GM10266 (cell line): ENCODE measurements around the gene CDC26.
"Not testable (repeated sequence)": the region's sequence is repeated elsewhere in the genome, so short reads cannot be mapped to it uniquely, and the experiment has no call there.

Experiments used
- DNase-seq: peaks from one replicate; pipeline ENCODE4 v3.0.0; 2012; ENCODE audit errors: extremely low spot score
- CTCF ChIP-seq: IDR thresholded peaks from 2 replicates; pipeline ENCODE4 v1.5.1; 2012; ENCODE audit warnings: mild to moderate bottlenecking, low read depth; ENCODE audit not compliant: control insufficient read depth, insufficient read depth; ENCODE audit errors: missing control alignments

CDC26 gene

GRCh38 chr9:113238202-113238858 is 37.0 kb downstream of the CDC26 start:
- DNase-seq = no peak
- TF ChIP-seq CTCF = no peak

DNA sequence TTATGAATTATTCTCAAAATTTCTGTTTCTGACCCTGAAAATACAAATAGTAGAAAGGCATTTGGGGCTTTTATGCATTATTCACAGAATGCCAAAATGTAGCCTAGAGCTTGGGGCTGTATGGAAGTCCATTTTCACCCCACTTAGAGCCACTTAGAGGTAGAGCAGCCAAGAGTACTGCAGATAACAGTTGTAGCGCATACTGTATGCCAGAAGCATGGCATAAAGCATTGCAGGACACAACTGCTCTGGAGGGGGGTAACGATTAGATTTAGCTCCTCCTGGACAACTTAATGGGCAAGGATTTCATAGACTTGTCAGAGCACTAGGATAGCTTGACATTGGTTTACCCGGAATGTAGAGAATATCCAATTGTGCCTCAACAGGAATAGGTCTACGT is 38.3 kb downstream of the CDC26 start:
- TF ChIP-seq CTCF = no peak
- DNase-seq = no peak

DNA sequence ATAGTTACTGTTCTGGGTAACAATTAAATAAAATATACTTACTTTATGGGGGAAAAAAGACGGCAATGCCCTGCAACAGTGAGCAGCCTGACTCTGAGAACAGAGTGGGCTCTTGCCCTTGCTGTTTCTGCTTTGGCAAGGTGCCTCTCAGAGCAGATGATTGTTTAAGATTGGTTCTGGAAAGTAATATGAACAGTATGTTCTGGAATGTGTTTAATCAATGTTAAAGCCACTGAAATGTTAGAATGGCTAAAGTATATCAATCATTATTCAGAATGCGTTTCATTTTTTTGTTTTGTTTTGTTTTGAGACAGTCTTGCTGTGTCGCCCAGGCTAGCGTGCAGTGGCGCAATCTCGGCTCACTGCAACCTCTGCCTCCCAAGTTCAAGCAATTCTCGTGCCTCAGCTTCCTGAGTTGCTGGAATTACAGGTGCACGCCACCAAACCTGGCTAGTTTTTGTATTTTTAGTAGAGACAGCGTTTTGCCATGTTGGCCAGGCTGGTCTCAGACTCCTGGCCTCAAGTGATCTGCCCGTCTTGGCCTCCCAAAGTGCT is 39.6 kb downstream of the CDC26 start:
- DNase-seq = not testable (repeated sequence)

DNA sequence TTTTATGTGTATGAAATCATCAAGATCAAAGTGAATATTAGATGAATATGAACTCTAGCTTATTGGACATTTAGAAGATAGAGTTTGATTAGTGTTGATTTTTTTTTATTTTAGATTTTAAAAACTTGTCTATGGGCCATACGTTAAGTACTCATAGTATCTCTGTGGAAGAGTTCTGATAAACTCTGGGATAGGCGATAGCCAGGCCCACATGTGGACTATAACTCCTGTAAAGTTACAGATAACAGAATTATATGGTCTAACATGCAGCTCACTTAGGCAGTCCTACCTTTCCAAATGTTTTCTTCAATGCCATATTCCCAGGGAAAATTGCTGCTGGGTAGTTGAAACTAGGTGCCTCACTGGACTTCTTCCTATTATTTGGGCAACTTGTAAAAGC is 43.7 kb downstream of the CDC26 start:
- DNase-seq = no peak
- TF ChIP-seq CTCF = no peak

DNA sequence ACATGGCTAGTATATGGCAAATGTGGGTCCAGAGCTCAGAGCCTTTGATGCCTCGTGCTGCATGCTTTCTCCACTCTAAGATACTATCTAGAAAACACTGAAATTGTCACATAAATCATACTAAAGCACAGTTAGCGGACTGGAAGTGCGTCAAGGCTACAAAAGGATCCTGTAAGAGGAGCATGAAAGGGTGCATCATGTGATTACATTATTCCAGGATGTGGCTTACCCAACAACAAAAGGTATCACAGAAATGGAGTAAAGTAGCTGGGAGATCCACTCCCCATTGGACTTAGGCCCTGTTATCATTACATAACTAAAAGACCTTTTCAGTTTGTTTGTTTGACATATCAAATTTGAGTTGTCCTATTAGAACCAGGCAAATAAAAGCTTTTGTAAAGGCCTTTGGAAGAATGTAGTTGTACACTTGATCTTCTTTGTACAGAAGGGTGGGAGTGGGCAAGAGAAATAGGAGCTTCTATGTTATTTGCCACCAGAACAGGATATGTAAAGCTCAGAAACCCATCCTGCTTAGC is 47.2 kb downstream of the CDC26 start:
- TF ChIP-seq CTCF = no peak
- DNase-seq = no peak

DNA sequence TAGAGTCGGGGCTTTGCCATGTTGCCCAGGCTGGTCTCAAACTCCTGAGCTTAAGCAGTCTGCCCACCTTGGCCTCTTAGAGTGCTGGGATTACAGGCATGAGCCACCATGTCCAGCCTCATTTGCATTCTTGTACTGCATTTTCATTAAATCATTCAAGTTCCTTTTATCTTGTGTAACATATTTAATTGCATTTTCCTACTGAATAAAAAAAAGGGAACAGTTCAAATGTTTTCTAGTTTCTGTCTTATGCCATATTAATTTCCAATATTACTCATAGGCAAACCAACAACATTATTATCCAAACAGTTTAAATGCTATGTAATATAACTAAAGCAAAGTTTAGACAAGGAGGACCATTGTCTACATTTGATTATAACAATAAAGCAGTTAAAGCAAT is 47.9 kb downstream of the CDC26 start:
- DNase-seq = no peak
- TF ChIP-seq CTCF = no peak

DNA sequence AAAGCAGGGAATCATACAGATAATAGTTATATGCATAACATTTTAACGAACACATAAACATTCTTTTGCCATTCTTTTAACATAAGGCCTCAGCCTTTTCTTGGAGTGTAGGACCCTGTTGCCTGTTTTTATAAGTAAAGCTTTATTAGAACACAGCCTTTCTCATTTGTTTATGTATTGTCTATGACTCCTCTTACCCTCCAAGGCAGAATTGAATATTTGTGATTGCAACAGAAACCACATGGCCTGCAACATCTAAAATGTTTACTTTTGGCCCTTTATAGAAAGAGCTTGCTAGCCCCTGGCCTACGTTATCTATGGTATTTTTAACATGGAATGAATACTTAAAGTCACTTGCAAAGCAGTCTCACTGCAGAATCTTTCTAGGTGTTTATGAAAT is 51.4 kb downstream of the CDC26 start:
- TF ChIP-seq CTCF = no peak
- DNase-seq = no peak

DNA sequence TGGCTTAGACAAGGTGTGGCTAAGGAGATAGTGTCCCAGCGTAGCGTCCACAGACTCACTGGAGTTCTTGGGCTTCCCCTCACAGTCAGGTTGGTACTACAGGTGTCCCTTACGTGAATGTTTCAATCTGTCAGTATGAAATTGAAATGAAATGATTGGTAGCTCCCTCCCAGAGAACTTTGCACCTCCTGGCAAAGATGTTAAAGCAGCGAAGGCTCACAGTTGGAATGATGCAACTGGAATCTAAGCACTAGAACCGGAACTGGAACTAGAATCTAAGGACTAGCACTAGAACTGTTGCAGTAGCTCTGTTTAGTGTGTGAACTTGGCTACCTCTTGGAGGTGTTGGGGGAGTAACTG is 52.9 kb downstream of the CDC26 start:
- DNase-seq = no peak
- TF ChIP-seq CTCF = no peak
